ENCODE results near the gene IL22RA2. TPM values are rescaled to one million over a fixed set of nuclear protein-coding genes. Genes with fewer than 3 reads are reported as not detected.

The IL22RA2 gene
- total RNA-seq, 2 experiments from 2014 or later, result not detected

DNA sequence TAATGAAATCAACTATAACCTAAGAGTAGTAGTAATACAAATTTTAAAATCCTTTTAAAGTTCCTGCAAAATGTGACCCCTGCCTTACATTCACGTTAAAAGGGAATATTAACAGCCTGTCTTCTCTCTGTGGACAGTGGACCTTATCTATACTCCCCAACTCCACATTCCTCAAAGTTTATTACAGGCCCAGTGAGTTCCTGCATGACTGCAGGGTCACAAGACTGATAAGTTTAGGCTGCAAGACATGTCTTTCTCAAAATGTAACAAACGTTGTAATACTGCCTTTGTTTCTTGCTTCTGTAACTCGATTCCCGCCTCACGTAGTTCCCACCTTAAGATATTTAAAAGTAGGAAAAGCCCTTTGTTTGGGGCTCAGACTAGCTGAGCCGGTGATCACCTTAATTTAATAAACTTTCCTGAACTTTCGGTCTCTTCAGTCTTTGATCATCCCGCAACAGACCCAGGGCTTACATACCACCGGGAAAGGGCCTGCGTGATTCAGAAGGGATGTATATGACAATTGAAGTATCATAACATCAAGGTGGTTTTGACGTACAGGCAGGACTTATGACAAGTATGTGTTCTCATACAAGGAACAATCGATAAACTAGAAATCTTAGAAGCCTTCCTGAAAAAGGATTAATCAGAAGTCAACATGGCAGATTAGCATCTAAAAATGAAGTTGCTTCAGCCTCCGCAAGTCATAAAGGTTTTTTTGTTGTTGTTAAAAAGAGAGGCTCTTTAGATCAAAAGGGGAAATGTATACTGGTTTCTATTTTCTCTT lies 3.0 kb downstream of the IL22RA2 start:
- Mint-ChIP-seq H3K9me3 (peaks cover 19% of the 10 kb centered on the region), H3K27ac (no peak overlapping the region), H3K27me3 (peaks cover 6% of the 10 kb centered on the region), H3K36me3 (peaks cover 6% of the 10 kb centered on the region), H3K4me1 (peaks cover 5% of the 10 kb centered on the region), H3K4me3 (no peak overlapping the region)
- DNase-seq (no peak), ATAC-seq (ENCODE audit: low read depth) (no peak)
- POLR2A ChIA-PET, result no interaction called here

DNA sequence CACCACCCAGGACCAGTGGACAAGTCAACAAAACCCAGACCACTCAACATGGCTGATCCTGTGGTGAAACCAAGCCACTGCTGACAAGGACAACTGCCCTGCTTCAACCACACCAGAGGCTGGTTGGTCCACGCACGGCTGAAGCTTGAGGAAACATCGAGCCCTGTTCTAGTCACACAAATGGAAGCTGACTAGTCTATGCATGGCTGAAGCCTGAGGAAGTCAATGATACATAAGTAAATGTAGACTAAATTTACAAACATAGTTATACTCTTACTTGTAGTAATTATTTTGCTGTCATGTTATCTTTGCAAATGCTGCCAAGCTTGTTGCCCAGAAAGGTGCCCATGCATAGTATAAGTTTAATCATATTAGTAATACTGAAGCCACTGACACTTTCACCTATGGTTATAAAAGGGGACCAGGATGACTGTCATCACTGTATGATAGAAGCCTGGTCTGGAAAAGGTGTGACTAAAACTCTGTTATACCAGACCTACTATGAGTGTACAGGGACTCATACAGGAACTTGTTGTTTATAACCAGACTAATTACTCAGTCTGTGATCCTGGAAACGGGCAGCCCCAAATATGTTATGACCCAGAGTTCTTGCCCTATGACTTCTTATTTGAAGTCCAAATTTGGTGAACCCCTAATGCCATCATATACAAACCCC lies 5.6 kb downstream of the IL22RA2 start:
- ATAC-seq (ENCODE audit: low read depth), result no peak
- peaks cover 2% of the 10 kb centered on the region for H3K27me3 Mint-ChIP-seq
- no peak overlapping the region for H3K27ac Mint-ChIP-seq
- DNase-seq, result no peak
- peaks cover 20% of the 10 kb centered on the region for H3K36me3 Mint-ChIP-seq
- peaks cover 25% of the 10 kb centered on the region for H3K9me3 Mint-ChIP-seq
- POLR2A ChIA-PET, result interaction anchor here (0.6 kb wide), 1 partner anchor 681 kb away, joined by 4 read pairs; no protein-coding TSS in a partner anchor
- no peak overlapping the region for H3K4me3 Mint-ChIP-seq
- peaks cover 18% of the 10 kb centered on the region for H3K4me1 Mint-ChIP-seq

DNA sequence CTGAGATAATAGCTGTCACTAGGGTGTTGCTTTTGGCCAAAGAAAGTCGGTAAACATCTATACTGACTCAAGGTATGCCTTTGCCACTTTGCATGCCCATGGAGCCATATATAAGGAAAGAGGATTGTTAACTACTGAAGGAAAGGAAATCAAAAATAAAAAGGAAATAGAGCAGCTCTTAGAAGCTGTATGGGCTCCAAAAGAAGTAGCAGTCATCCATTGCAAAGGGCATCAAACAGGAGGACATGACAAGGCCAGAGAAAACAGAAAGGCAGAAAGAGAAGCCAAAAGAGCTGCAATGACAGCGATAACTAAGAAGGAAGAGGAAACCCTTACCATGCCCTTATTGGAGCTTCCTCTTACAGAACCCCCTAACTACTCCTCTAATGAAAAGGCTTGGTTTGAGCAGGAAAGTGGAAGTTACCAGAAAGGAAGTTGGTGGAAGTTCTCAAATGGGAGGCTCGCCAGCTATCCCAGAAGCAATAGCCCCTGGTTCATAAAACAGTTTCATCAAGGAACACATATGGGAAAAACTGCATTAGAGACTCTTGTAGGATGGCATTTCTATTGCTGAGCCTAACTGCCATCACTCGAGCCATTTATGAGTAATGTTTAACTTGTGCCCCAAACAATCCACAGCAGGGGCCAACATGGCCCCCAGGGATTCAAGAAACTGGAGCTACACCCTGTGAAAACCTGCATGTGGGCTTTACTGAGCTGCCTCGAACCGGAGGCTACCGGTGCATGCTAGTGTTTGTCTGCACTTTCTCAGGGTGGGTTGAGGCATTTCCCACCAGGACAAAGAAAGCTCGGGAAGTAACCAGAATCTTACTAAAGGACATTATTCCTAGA lies 7.0 kb downstream of the IL22RA2 start:
- Mint-ChIP-seq H3K4me1 (peaks cover 19% of the 10 kb centered on the region), H3K36me3 (peaks cover 26% of the 10 kb centered on the region), H3K4me3 (no peak overlapping the region), H3K27me3 (peaks cover 5% of the 10 kb centered on the region), H3K27ac (no peak overlapping the region), H3K9me3 (peaks cover 27% of the 10 kb centered on the region)
- POLR2A ChIA-PET, result interaction anchor here (1.6 kb wide), 1 partner anchor 54 kb away, joined by 4 read pairs; no protein-coding TSS in a partner anchor
- no peak for ATAC-seq (ENCODE audit: low read depth)
- no peak for DNase-seq

DNA sequence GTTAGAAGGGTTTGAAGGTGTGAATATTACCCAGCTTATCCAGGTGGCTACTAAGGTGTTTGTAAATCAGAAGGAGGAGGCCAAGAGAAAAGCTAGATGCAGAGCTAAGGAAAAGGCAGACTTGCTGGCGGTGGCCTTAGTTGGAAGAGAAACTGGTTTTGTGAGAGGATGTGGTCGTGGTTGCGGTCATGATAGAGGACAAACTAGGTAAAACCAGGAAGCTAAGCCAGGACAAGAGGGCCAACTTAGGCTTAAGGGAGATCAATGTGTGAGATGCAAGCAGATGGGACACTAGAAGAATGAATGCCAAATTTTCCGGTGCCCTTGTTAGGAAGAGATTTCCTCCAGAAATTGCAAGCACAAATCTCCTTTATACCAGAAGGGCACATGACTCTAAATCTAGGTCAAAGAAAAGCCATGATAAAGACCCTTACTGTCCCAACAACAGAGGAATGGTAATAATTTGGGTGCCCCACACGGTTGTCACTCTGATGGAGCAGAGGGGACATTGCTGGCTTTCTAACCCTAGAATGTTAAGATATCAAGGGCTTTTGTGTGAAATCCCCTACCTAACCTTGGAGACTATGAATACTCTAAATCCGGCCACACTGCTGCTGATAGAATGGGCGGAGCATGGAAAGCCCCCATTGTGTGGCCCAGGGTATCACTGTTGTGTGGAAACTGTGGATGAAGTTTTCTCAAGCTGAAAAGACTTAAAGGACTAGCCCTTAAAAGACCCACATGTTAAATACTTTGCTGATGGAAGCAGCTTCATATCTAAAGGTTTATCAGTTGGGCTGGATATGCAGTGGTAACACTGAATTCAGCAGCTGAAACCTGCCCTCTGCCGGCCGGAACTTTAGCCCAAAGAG lies 7.8 kb downstream of the IL22RA2 start:
- Mint-ChIP-seq H3K4me1 (peaks cover 23% of the 10 kb centered on the region), H3K4me3 (peak overlapping the region; percentile 54), H3K27me3 (peaks cover 9% of the 10 kb centered on the region), H3K27ac (peak overlapping the region; percentile 83), H3K36me3 (peaks cover 28% of the 10 kb centered on the region), H3K9me3 (peaks cover 27% of the 10 kb centered on the region)
- POLR2A ChIA-PET, result interaction anchor here (0.6 to 1.6 kb wide), 3 partner anchors 38 to 149 kb away, joined by 3 to 4 read pairs (median 3); no protein-coding TSS in a partner anchor
- ATAC-seq (ENCODE audit: low read depth) (peak; percentile 73), DNase-seq (peak; percentile 53)

DNA sequence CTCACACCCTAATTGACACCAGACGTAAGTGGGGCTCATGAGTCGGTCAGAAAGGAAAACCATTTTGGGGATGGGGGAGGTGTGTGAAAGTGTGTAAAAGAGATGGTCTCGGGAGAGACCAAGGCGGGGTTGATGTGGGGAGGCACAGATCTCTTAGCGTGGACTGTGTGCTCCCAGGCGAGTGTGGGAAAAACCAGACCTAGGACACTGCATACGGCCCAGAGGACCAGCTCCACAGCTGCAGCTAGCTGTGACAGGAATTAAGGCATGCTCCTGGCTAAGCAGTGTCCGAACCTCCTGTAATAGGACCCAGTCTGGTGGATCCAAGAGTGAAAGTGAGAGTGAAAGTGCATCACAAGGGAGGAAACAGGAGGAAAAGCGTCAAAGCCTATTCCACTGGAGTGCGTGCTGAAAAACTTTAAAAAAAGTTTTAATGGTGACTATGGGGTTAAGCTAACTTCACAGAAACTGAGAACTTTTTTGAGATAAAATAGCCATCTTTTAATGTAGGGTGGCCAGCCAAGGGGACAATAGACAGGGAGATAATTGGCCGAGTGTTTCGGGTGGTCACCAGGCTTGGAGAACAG lies 9.6 kb downstream of the IL22RA2 start:
- no peak for DNase-seq
- peaks cover 9% of the 10 kb centered on the region for H3K27me3 Mint-ChIP-seq
- H3K27ac Mint-ChIP-seq, result no peak overlapping the region
- H3K4me1 Mint-ChIP-seq, result peaks cover 23% of the 10 kb centered on the region
- POLR2A ChIA-PET, result no interaction called here
- peaks cover 33% of the 10 kb centered on the region for H3K36me3 Mint-ChIP-seq
- H3K9me3 Mint-ChIP-seq, result peaks cover 22% of the 10 kb centered on the region
- no peak for ATAC-seq (ENCODE audit: low read depth)
- H3K4me3 Mint-ChIP-seq, result no peak overlapping the region

DNA sequence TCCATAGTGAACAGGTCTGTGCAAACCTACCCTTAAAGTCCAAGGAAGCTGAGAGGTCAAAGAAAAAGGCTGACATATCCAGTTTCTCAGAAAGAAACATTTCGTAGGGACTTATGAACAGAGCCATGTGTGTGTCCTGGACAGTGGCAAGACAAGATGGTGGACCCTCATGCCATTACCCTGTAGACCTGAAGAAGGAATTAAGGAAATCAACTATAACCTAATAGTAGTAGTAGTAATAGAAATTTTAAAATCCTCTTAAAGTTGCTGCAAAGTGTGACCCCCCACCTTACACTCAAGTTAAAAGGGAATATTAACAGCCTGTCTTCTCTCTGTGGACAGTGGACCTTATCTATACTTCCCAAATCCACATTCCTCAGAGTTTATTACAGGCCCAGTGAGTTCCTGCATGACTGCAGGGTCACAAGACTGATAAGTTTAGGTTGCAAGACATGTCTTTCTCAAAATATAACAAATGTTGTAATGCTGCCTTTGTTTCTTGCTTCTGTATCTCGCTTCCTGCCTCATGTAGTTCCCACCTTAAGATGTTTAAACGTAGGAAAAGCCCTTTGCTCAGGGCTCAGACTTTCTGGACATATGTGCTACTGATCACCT lies 10.6 kb downstream of the IL22RA2 start:
- peaks cover 28% of the 10 kb centered on the region for H3K9me3 Mint-ChIP-seq
- H3K36me3 Mint-ChIP-seq, result peaks cover 40% of the 10 kb centered on the region

DNA sequence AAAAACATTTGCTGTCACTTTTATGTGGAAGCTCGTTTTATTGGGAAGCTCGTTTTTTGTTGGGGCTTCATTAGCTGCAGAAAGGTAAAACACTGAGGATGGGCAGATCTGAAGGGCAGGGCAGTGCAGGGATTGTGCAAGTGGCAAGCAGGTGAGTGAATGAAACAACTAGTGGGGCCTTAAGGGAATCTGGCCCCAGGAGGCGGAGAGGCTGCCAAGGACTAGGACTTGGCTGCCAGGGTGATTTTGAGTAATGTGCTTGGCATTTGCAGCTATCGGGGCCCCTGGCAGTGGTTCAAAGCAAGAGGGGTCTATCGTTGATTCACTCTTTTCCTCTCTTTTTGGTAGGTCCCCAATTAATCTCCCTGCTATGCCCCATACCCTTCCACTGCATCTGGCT lies 11.5 kb downstream of the IL22RA2 start:
- Mint-ChIP-seq H3K27ac (no peak overlapping the region), H3K27me3 (peaks cover 9% of the 10 kb centered on the region), H3K36me3 (peaks cover 40% of the 10 kb centered on the region), H3K9me3 (peaks cover 26% of the 10 kb centered on the region), H3K4me1 (peaks cover 24% of the 10 kb centered on the region), H3K4me3 (no peak overlapping the region)
- ATAC-seq (ENCODE audit: low read depth), result no peak
- DNase-seq, result no peak
- POLR2A ChIA-PET, result no interaction called here

More for the DNA sequence above, 10.6 kb downstream of the IL22RA2 start:
- DNase-seq, result no peak
- no peak overlapping the region for H3K27ac Mint-ChIP-seq
- POLR2A ChIA-PET, result no interaction called here
- H3K27me3 Mint-ChIP-seq, result peaks cover 9% of the 10 kb centered on the region
- H3K4me3 Mint-ChIP-seq, result no peak overlapping the region
- ATAC-seq (ENCODE audit: low read depth), result no peak
- H3K4me1 Mint-ChIP-seq, result peaks cover 24% of the 10 kb centered on the region

DNA sequence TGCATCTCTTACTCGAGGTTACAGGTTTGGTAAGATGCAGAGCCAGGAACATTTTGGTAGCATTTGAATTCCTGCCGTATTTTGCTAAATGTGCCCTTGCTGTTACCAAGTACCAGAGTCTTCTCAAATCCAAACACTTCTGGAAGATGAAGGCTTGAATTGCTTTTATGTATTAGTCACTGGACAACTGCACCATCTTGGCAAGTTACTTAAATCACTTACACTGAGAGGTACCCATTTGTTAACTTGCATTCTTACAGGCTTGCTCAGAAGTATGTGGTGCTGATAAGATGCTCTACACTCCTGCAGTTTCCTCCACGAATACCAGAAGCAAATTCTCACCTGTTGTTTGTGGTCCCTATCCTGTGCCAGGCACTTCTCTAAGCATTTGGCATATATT lies 12.7 kb downstream of the IL22RA2 start:
- no peak for ATAC-seq (ENCODE audit: low read depth)
- peaks cover 44% of the 10 kb centered on the region for H3K36me3 Mint-ChIP-seq
- DNase-seq, result no peak
- POLR2A ChIA-PET, result no interaction called here
- no peak overlapping the region for H3K4me3 Mint-ChIP-seq
- no peak overlapping the region for H3K27ac Mint-ChIP-seq
- peaks cover 9% of the 10 kb centered on the region for H3K27me3 Mint-ChIP-seq
- H3K9me3 Mint-ChIP-seq, result peaks cover 26% of the 10 kb centered on the region
- H3K4me1 Mint-ChIP-seq, result peaks cover 26% of the 10 kb centered on the region

DNA sequence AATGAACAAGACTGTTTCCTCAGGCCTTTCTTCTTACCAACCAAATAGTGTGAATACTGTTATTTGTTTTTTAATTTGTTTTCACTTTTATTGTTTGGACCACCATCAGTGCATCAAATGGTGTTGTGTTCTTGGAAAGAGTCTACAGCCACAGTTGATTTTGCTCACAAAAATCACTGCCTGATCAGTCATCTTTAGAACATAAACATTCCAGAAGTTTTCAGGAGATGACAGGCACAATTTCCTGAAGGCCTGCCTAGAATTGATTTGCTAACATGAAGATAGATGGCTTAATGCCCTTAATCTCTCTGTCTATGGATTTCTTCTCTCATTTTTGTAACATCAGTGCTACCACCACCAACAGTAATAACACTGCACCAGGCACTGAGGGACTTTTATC lies 13.5 kb downstream of the IL22RA2 start:
- peaks cover 9% of the 10 kb centered on the region for H3K27me3 Mint-ChIP-seq
- peak overlapping the region; percentile 40 for H3K27ac Mint-ChIP-seq
- no peak for DNase-seq
- no peak for ATAC-seq (ENCODE audit: low read depth)
- H3K36me3 Mint-ChIP-seq, result peaks cover 49% of the 10 kb centered on the region
- H3K9me3 Mint-ChIP-seq, result peaks cover 26% of the 10 kb centered on the region
- peaks cover 26% of the 10 kb centered on the region for H3K4me1 Mint-ChIP-seq
- POLR2A ChIA-PET, result no interaction called here
- H3K4me3 Mint-ChIP-seq, result no peak overlapping the region

DNA sequence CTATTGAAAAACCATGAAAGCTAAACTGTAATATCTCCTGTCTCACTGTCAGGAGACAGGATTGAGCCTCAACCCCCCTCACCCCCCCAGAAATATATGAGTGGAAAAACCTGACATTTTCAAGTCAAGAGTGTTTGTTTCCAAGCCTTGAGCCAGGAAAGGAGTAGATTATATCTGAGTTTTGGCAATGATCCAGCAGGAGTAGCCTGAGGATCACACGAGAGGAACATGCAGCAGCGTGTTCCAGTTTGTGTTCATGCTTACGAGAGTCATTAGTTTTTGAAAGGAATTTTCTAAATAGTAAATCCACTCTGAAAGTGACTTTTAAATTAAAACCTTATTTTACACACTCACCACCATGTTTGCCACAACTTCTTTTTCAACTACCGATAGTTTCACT lies 15.8 kb downstream of the IL22RA2 start:
- no peak overlapping the region for H3K4me3 Mint-ChIP-seq
- H3K4me1 Mint-ChIP-seq, result peaks cover 19% of the 10 kb centered on the region
- H3K36me3 Mint-ChIP-seq, result peaks cover 42% of the 10 kb centered on the region
- POLR2A ChIA-PET, result no interaction called here
- no peak overlapping the region for H3K27ac Mint-ChIP-seq
- peaks cover 9% of the 10 kb centered on the region for H3K27me3 Mint-ChIP-seq
- H3K9me3 Mint-ChIP-seq, result peaks cover 18% of the 10 kb centered on the region
- ATAC-seq (ENCODE audit: low read depth) (no peak), DNase-seq (no peak)

DNA sequence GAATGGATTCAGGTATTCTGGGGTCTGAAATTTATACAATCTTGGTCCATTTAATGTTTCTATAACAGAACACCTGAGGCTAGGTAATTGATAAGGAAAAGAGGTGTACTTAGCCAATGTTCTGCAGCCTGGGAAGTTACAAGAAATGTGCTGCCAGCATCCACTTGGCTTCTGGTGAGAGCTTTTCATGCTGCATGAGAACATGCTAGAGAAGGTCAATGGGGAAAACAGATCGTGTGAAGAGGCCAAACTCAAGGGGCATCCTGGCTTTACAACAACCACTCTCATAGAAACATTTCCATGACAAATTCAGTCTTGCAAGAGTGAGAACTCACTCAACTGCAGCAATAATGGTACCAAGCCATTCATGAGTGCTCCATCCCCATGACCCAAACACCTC lies 16.8 kb downstream of the IL22RA2 start:
- no peak for DNase-seq
- POLR2A ChIA-PET, result no interaction called here
- Mint-ChIP-seq H3K9me3 (peaks cover 18% of the 10 kb centered on the region), H3K27ac (peak overlapping the region; percentile 43), H3K4me3 (peak overlapping the region; percentile 5), H3K27me3 (peaks cover 4% of the 10 kb centered on the region), H3K36me3 (peaks cover 42% of the 10 kb centered on the region), H3K4me1 (peaks cover 19% of the 10 kb centered on the region)
- no peak for ATAC-seq (ENCODE audit: low read depth)

DNA sequence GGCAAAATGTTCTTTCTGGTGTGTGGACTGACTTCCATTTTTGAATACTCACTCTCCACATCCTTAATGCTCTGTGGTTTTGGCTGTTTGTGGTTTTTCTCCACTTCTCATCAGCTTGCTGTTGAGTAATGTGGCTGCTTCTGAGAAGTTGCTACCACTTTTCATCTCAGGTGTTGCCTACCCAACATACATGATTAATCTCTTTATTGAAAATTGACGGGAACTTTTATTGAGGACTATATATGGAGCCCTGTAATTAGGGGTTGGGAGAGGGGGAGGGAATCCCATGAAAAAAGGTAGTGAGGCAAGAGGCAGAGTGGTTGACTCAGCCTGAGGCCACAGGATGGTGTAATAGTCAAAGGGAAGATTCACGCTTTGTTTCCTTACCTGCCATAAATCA lies 17.6 kb downstream of the IL22RA2 start:
- Mint-ChIP-seq H3K4me1 (peaks cover 15% of the 10 kb centered on the region), H3K9me3 (peaks cover 18% of the 10 kb centered on the region), H3K4me3 (peak overlapping the region; percentile 70), H3K36me3 (peaks cover 46% of the 10 kb centered on the region), H3K27ac (peak overlapping the region; percentile 83), H3K27me3 (peaks cover 2% of the 10 kb centered on the region)
- POLR2A ChIA-PET, result no interaction called here
- DNase-seq (no peak), ATAC-seq (ENCODE audit: low read depth) (peak; percentile 96)
